Measurements from ENCODE around the gene RREB1. TPM values are rescaled to one million over a fixed set of nuclear protein-coding genes. Genes with fewer than 3 reads are reported as not detected.
"Not testable (repeated sequence)": the region's sequence is repeated elsewhere in the genome, so short reads cannot be mapped to it uniquely, and the experiment has no call there.

RREB1 gene
- total RNA-seq, 1 experiment from 2014 or later: 5.3 TPM

GRCh38 chr6:7262746-7263518, 155.2 kb downstream of the RREB1 start:
- no peak for DNase-seq (ENCODE audit: low spot score)

GRCh38 chr6:7263519-7263805, 155.7 kb downstream of the RREB1 start:
- DNase-seq (ENCODE audit: low spot score): not testable (repeated sequence)

GRCh38 chr6:7264041-7264440, 156.3 kb downstream of the RREB1 start:
- no peak for DNase-seq (ENCODE audit: low spot score)

- no peak for DNase-seq (ENCODE audit: low spot score)
Measured at GRCh38 chr6:7264686-7265384, 157.1 kb downstream of the RREB1 start.

GRCh38 chr6:7265385-7265726, 157.6 kb downstream of the RREB1 start:
- not testable (repeated sequence) for DNase-seq (ENCODE audit: low spot score)

GRCh38 chr6:7267071-7267465, 159.3 kb downstream of the RREB1 start:
- no peak for DNase-seq (ENCODE audit: low spot score)

GRCh38 chr6:7267466-7268091, 159.8 kb downstream of the RREB1 start:
- peak; percentile 78 for DNase-seq (ENCODE audit: low spot score)

- no peak for DNase-seq (ENCODE audit: low spot score)
Measured at GRCh38 chr6:7268362-7268761, 160.6 kb downstream of the RREB1 start.

GRCh38 chr6:7268816-7269555, 161.2 kb downstream of the RREB1 start:
- DNase-seq (ENCODE audit: low spot score): no peak

GRCh38 chr6:7269816-7270215, 162.1 kb downstream of the RREB1 start:
- no peak for DNase-seq (ENCODE audit: low spot score)

- no peak for DNase-seq (ENCODE audit: low spot score)
Measured at GRCh38 chr6:7270320-7271204, 162.8 kb downstream of the RREB1 start.

- no peak for DNase-seq (ENCODE audit: low spot score)
Measured at GRCh38 chr6:7271205-7271534, 163.4 kb downstream of the RREB1 start.

- DNase-seq (ENCODE audit: low spot score): no peak
Measured at GRCh38 chr6:7273709-7274108, 165.9 kb downstream of the RREB1 start.

- not testable (repeated sequence) for DNase-seq (ENCODE audit: low spot score)
Measured at GRCh38 chr6:7274525-7274924, 166.8 kb downstream of the RREB1 start.

GRCh38 chr6:7276199-7276524, 168.4 kb downstream of the RREB1 start:
- no peak for DNase-seq (ENCODE audit: low spot score)

- DNase-seq (ENCODE audit: low spot score): no peak
Measured at GRCh38 chr6:7282097-7282906, 174.5 kb downstream of the RREB1 start.

GRCh38 chr6:7283676-7284075, 175.9 kb downstream of the RREB1 start:
- DNase-seq (ENCODE audit: low spot score): no peak

- DNase-seq (ENCODE audit: low spot score): no peak
Measured at GRCh38 chr6:7285416-7285815, 177.7 kb downstream of the RREB1 start.

GRCh38 chr6:7290079-7290478, 182.3 kb downstream of the RREB1 start:
- DNase-seq (ENCODE audit: low spot score): no peak

- DNase-seq (ENCODE audit: low spot score): no peak
Measured at GRCh38 chr6:7292596-7293255, 185.0 kb downstream of the RREB1 start.

Measured in H4 (cell line).